A673 (cell line): ENCODE data around the gene SMOC2. TPM values are rescaled to one million over a fixed set of nuclear protein-coding genes. Genes with fewer than 3 reads are reported as not detected.

Experiments used
- BruUV-seq: library from RNA; stranded (reverse); fragments of 400-500 nt; replicated peaks from 2 replicates; lab custom pipeline; 2021; lab: Mats Ljungman, UMichigan
- CTCF ChIA-PET: fragments of 300-600 bp; sonication (Branson Sonifier 250); formaldehyde crosslinking; loops from one replicate; lab custom pipeline; 2022; ENCODE audit warnings: antibody characterized with exemption; lab: Charles Lee
- POLR2A ChIA-PET: fragments of 300-600 bp; sonication (Branson Sonifier 250); formaldehyde crosslinking; loops from one replicate; lab custom pipeline; 2022; ENCODE audit warnings: antibody characterized with exemption; ENCODE audit not compliant: low non-redundant PET; lab: Charles Lee
- DNase-seq: peaks from one replicate; pipeline ENCODE4 v3.0.0-alpha.2; 2015; ENCODE audit warnings: low spot score
- H3K27ac ChIP-seq: fragments of 200-600 bp; sonication (generic); 2 replicates; pipeline ENCODE4 v1.5.1; 2016; ENCODE audit warnings: mixed run types, low read depth, mild to moderate bottlenecking, mixed read lengths, antibody characterized with exemption, low read length; ENCODE audit not compliant: poor library complexity, severe bottlenecking
- H3K27me3 ChIP-seq: fragments of 200-600 bp; sonication (generic); replicated peaks from 2 replicates; pipeline ENCODE4 v1.6.1; 2017; ENCODE audit warnings: mixed run types, low read depth, mild to moderate bottlenecking, mixed read lengths, antibody characterized with exemption, low read length; ENCODE audit not compliant: insufficient read depth, poor library complexity
- H3K36me3 ChIP-seq: fragments of 200-600 bp; sonication (generic); 2 replicates; pipeline ENCODE4 v1.6.1; 2016; ENCODE audit warnings: mixed run types, mild to moderate bottlenecking, mixed read lengths, antibody characterized with exemption, low read length; ENCODE audit not compliant: insufficient read depth, poor library complexity, severe bottlenecking
- H3K4me1 ChIP-seq: fragments of 200-600 bp; sonication (generic); 2 replicates; pipeline ENCODE4 v1.6.1; 2017; ENCODE audit warnings: mixed run types, mild to moderate bottlenecking, mixed read lengths, antibody characterized with exemption, low read length; ENCODE audit not compliant: insufficient read depth, poor library complexity, severe bottlenecking
- H3K4me3 ChIP-seq: fragments of 200-600 bp; sonication (generic); 2 replicates; pipeline ENCODE4 v1.5.1; 2016; ENCODE audit warnings: low read depth, mixed run types, mild to moderate bottlenecking, mixed read lengths, low read length; ENCODE audit not compliant: poor library complexity, severe bottlenecking
- H3K9me3 ChIP-seq: fragments of 200-600 bp; sonication (generic); 2 replicates; pipeline ENCODE4 v1.6.1; 2016; ENCODE audit warnings: mixed run types, low read depth, mild to moderate bottlenecking, mixed read lengths, antibody characterized with exemption, low read length; ENCODE audit not compliant: poor library complexity, severe bottlenecking
- EZH2 ChIP-seq: fragments of 200-600 bp; sonication (generic); IDR thresholded peaks from 2 replicates; pipeline ENCODE4 v1.6.1; 2017; ENCODE audit warnings: borderline replicate concordance, low read depth, mild to moderate bottlenecking, mixed read lengths, antibody characterized with exemption, low read length; ENCODE audit not compliant: poor library complexity, severe bottlenecking
- intact Hi-C: fragments of 100-400 bp; cut with micrococcal nuclease; formaldehyde crosslinking; loops from one replicate; pipeline ENCODE4 v1.10.0; 2022; ENCODE audit not compliant: unreplicated experiment
- total RNA-seq: library from RNA; stranded (reverse); gene quantifications from 2 replicates; pipeline ENCODE4 v1.2.3, GENCODE V29; 2021
- TF ChIP-seq, protein P1 (sequence below): fragments of 300-800, 200-600 bp; sonication (generic); conservative IDR thresholded peaks from 2 replicates; pipeline ENCODE4 v1.5.1; 2017; ENCODE audit warnings: low read depth, mild to moderate bottlenecking, antibody characterized with exemption, low read length, moderate library complexity, mixed read lengths

SMOC2 gene
- total RNA-seq, 1 experiment from 2014 or later = 1.8 TPM

GRCh38 chr6:168404560-168404959 is 36.4 kb upstream of the SMOC2 start:
- no peaks in the 10 kb centered on the region for H3K4me1 ChIP-seq
- intact Hi-C loops = no loop called here
- POLR2A ChIA-PET = no interaction called here
- CTCF ChIA-PET = no interaction called here
- H3K9me3 ChIP-seq = no peaks in the 10 kb centered on the region
- no peaks in the 10 kb centered on the region for H3K36me3 ChIP-seq
- BruUV-seq = no TSS peak
- H3K27me3 ChIP-seq = no peaks in the 10 kb centered on the region
- no peak overlapping the region for H3K4me3 ChIP-seq
- no peak for DNase-seq
- no peak overlapping the region for H3K27ac ChIP-seq
- TF ChIP-seq, protein P1, sequence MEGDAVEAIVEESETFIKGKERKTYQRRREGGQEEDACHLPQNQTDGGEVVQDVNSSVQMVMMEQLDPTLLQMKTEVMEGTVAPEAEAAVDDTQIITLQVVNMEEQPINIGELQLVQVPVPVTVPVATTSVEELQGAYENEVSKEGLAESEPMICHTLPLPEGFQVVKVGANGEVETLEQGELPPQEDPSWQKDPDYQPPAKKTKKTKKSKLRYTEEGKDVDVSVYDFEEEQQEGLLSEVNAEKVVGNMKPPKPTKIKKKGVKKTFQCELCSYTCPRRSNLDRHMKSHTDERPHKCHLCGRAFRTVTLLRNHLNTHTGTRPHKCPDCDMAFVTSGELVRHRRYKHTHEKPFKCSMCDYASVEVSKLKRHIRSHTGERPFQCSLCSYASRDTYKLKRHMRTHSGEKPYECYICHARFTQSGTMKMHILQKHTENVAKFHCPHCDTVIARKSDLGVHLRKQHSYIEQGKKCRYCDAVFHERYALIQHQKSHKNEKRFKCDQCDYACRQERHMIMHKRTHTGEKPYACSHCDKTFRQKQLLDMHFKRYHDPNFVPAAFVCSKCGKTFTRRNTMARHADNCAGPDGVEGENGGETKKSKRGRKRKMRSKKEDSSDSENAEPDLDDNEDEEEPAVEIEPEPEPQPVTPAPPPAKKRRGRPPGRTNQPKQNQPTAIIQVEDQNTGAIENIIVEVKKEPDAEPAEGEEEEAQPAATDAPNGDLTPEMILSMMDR = no peak
- TF ChIP-seq EZH2 = no peak

DNA sequence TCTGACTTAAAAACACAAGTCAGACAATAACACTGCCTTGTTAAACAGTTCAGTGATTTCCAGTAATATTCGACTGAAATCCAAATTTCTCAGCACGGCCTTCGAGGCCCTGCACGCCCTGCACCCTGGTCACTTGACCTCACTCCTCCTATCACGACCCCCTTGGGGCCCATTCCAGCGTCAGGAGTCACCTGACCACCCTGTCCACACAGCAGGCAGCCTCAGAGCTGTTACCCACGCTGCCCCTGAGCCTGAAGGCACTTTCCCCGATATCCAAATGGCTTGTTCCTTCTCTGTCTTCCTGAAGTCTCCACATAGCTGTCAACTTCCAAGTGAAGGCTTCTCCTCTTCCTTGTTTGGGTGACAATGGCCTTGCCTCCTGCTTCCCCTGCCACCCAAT is 33.1 kb upstream of the SMOC2 start:
- intact Hi-C loops = no loop called here
- CTCF ChIA-PET = no interaction called here

DNA sequence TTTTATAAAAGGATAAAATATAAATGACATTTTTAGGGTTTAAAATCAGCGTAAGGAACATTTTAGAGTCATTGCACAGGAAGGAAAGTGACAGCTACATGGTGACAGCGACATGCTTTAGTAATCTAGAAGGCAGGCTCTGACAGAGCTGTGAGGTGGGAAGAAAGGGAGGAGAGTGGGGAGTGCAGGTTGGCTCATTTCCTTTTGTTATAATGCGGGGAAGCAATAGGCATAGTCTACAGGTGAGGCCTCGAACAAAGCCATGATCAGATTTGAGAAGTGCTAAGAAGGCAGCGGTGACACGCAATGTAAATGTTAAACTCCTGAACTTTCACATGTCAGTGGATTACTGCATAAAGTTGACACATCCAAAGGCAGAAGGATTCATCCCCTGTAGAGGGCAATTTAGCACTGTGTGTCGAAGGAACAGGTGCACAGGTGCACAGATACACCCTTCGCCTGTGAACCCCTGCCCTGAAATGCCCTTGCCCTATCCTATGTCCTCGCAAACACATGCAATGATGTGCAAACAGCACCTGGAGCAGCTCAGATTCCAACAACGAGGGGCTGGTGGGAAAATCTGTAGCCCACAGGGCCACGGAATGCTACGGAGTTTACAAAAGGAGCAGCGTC is 32.4 kb upstream of the SMOC2 start:
- intact Hi-C loops = no loop called here
- Histone ChIP-seq H3K27ac (no peak overlapping the region), H3K4me1 (no peaks in the 10 kb centered on the region), H3K36me3 (no peaks in the 10 kb centered on the region), H3K4me3 (no peak overlapping the region), H3K27me3 (no peaks in the 10 kb centered on the region), H3K9me3 (no peaks in the 10 kb centered on the region)
- CTCF ChIA-PET = no interaction called here
- BruUV-seq = no TSS peak
- POLR2A ChIA-PET = no interaction called here
- TF ChIP-seq EZH2 = no peak
- TF ChIP-seq, protein P1 = no peak
- no peak for DNase-seq

More for the DNA sequence above, 33.1 kb upstream of the SMOC2 start:
- Histone ChIP-seq H3K27me3 (no peaks in the 10 kb centered on the region), H3K9me3 (no peaks in the 10 kb centered on the region), H3K27ac (no peak overlapping the region), H3K36me3 (no peaks in the 10 kb centered on the region), H3K4me3 (no peak overlapping the region), H3K4me1 (no peaks in the 10 kb centered on the region)
- TF ChIP-seq, protein P1 = no peak
- TF ChIP-seq EZH2 = no peak
- no peak for DNase-seq
- POLR2A ChIA-PET = no interaction called here
- no TSS peak for BruUV-seq
